GM15510 (cell line): Measurements from ENCODE around the gene ZNF414.

Experiments used
- POLR2A ChIP-seq: IDR thresholded peaks from 3 replicates; pipeline ENCODE4 v1.6.1; 2011; ENCODE audit warnings: borderline replicate concordance; ENCODE audit not compliant: insufficient read length; ENCODE audit errors: extremely low read depth

The ZNF414 gene

GRCh38 chr19:8505680-8506401 is 8.1 kb downstream of the ZNF414 start:
- TF ChIP-seq POLR2A, result peak; percentile 17

GRCh38 chr19:8504919-8505318 is 9.0 kb downstream of the ZNF414 start:
- TF ChIP-seq POLR2A, result no peak

GRCh38 chr19:8504171-8504570 is 9.8 kb downstream of the ZNF414 start:
- TF ChIP-seq POLR2A, result no peak

GRCh38 chr19:8503510-8503909 is 10.5 kb downstream of the ZNF414 start:
- TF ChIP-seq POLR2A, result no peak

GRCh38 chr19:8501981-8502380 is 12.0 kb downstream of the ZNF414 start:
- no peak for TF ChIP-seq POLR2A

GRCh38 chr19:8501516-8501915 is 12.5 kb downstream of the ZNF414 start:
- no peak for TF ChIP-seq POLR2A

GRCh38 chr19:8500158-8500557 is 13.8 kb downstream of the ZNF414 start:
- TF ChIP-seq POLR2A, result no peak

GRCh38 chr19:8499048-8499833 is 14.7 kb downstream of the ZNF414 start:
- TF ChIP-seq POLR2A, result no peak

GRCh38 chr19:8498295-8498694 is 15.7 kb downstream of the ZNF414 start:
- TF ChIP-seq POLR2A, result no peak

GRCh38 chr19:8494158-8494557 is 19.8 kb downstream of the ZNF414 start:
- no peak for TF ChIP-seq POLR2A

GRCh38 chr19:8491574-8491973 is 22.4 kb downstream of the ZNF414 start:
- TF ChIP-seq POLR2A, result no peak

- no peak for TF ChIP-seq POLR2A
These were observed 23.1 kb downstream of the ZNF414 start for GRCh38 chr19:8490873-8491272.

GRCh38 chr19:8490395-8490760 is 23.6 kb downstream of the ZNF414 start:
- TF ChIP-seq POLR2A, result no peak

GRCh38 chr19:8489561-8490394 is 24.2 kb downstream of the ZNF414 start:
- TF ChIP-seq POLR2A, result no peak

GRCh38 chr19:8488365-8488764 is 25.6 kb downstream of the ZNF414 start:
- TF ChIP-seq POLR2A, result no peak

- TF ChIP-seq POLR2A, result no peak
These were observed 26.7 kb downstream of the ZNF414 start for GRCh38 chr19:8487137-8487851.
